C4-2B (cell line): ENCODE results near the gene ANKFY1.

Experiments used
- H3K27ac ChIP-seq: fragments of 450-650 bp; 2 replicates; pipeline ENCODE4 v1.5.1; 2017
- CTCF ChIP-seq: fragments of 450-650 bp; conservative IDR thresholded peaks from 2 replicates; pipeline ENCODE4 v1.5.1; 2017; ENCODE audit warnings: mild to moderate bottlenecking
- ZFX ChIP-seq: fragments of 450-650 bp; IDR thresholded peaks from 2 replicates; pipeline ENCODE4 v1.6.1; 2017

The ANKFY1 gene

GRCh38 chr17:4304417-4305027, 40.7 kb upstream of the ANKFY1 start:
- no peak for TF ChIP-seq ZFX
- TF ChIP-seq CTCF, result peak; percentile 92
- H3K27ac ChIP-seq, result no peak overlapping the region

GRCh38 chr17:4301066-4301465, 37.3 kb upstream of the ANKFY1 start:
- H3K27ac ChIP-seq, result no peak overlapping the region
- TF ChIP-seq CTCF, result no peak
- no peak for TF ChIP-seq ZFX

GRCh38 chr17:4297351-4297750, 33.6 kb upstream of the ANKFY1 start:
- TF ChIP-seq CTCF (no peak), ZFX (no peak)
- no peak overlapping the region for H3K27ac ChIP-seq

GRCh38 chr17:4295686-4296085, 31.9 kb upstream of the ANKFY1 start:
- H3K27ac ChIP-seq, result no peak overlapping the region
- TF ChIP-seq ZFX (no peak), CTCF (no peak)

GRCh38 chr17:4293572-4293971, 29.8 kb upstream of the ANKFY1 start:
- H3K27ac ChIP-seq, result no peak overlapping the region
- no peak for TF ChIP-seq CTCF
- no peak for TF ChIP-seq ZFX

- TF ChIP-seq ZFX (no peak), CTCF (no peak)
- no peak overlapping the region for H3K27ac ChIP-seq
Measured at GRCh38 chr17:4287710-4288109, 23.9 kb upstream of the ANKFY1 start.

GRCh38 chr17:4276514-4276913, 12.7 kb upstream of the ANKFY1 start:
- no peak overlapping the region for H3K27ac ChIP-seq
- TF ChIP-seq CTCF (no peak), ZFX (no peak)
